OCI-LY7 (cell line): ENCODE results near the gene PGA4. TPM values are rescaled to one million over a fixed set of nuclear protein-coding genes. Genes with fewer than 3 reads are reported as not detected.

Source experiments
- BruUV-seq: library from RNA; stranded (reverse); fragments of 400-500 nt; replicated peaks from 2 replicates; lab custom pipeline; 2021; lab: Mats Ljungman, UMichigan
- CTCF ChIA-PET: fragments of 300-600 bp; sonication (Branson Sonifier 250); formaldehyde crosslinking; loops from one replicate; lab custom pipeline; 2022; ENCODE audit warnings: antibody characterized with exemption; ENCODE audit not compliant: unreplicated experiment; lab: Charles Lee
- POLR2A ChIA-PET: fragments of 300-600 bp; sonication (Branson Sonifier 250); formaldehyde crosslinking; loops from one replicate; lab custom pipeline; 2022; ENCODE audit warnings: antibody characterized with exemption; lab: Charles Lee
- DNase-seq: peaks from one replicate; pipeline ENCODE4 v3.0.0-alpha.2; 2015; ENCODE audit warnings: low spot score
- H2AFZ ChIP-seq: fragments of 200-600 bp; sonication (generic), shearing (Covaris generic); 2 replicates; pipeline ENCODE4 v1.6.1; 2014; ENCODE audit warnings: mild to moderate bottlenecking, antibody characterized with exemption, low read length, moderate library complexity
- H3K27ac ChIP-seq: fragments of 200-600 bp; sonication (generic); 2 replicates; pipeline ENCODE4 v1.5.1; 2014; ENCODE audit warnings: mixed run types, low read depth, mild to moderate bottlenecking, moderate library complexity, low read length, inconsistent platforms; ENCODE audit not compliant: poor library complexity, severe bottlenecking
- H3K36me3 ChIP-seq: fragments of 200-600 bp; sonication (generic); 2 replicates; pipeline ENCODE4 v1.6.1; 2014; ENCODE audit warnings: mild to moderate bottlenecking, antibody characterized with exemption, low read length, moderate library complexity, mixed read lengths; ENCODE audit not compliant: insufficient read depth
- H3K4me1 ChIP-seq: fragments of 200-600 bp; sonication (generic); 2 replicates; pipeline ENCODE4 v1.5.1; 2014; ENCODE audit warnings: mild to moderate bottlenecking, low read length; ENCODE audit not compliant: insufficient read depth, poor library complexity, severe bottlenecking
- H3K4me2 ChIP-seq: fragments of 200-600 bp; sonication (generic); 2 replicates; pipeline ENCODE4 v1.6.1; 2014; ENCODE audit warnings: mild to moderate bottlenecking, low read length
- H3K4me3 ChIP-seq: fragments of 200-600 bp; sonication (generic); 2 replicates; pipeline ENCODE4 v1.5.1; 2014; ENCODE audit warnings: mild to moderate bottlenecking, low read depth, low read length; ENCODE audit not compliant: poor library complexity, severe bottlenecking
- H3K79me2 ChIP-seq: fragments of 200-600 bp; sonication (generic); 2 replicates; pipeline ENCODE4 v1.6.1; 2016; ENCODE audit warnings: low read depth, mild to moderate bottlenecking, low read length, moderate library complexity, mixed read lengths; ENCODE audit not compliant: insufficient read depth
- H3K9me2 ChIP-seq: fragments of 200-600 bp; sonication (generic); 2 replicates; pipeline ENCODE4 v1.6.1; 2016; ENCODE audit warnings: mild to moderate bottlenecking, low read length, mixed read lengths; ENCODE audit not compliant: insufficient read depth
- H3K9me3 ChIP-seq: fragments of 200-600 bp; sonication (generic); 2 replicates; pipeline ENCODE4 v1.6.1; 2014; ENCODE audit warnings: mild to moderate bottlenecking, mixed run types, low read length, mixed read lengths
- H4K20me1 ChIP-seq: fragments of 200-600 bp; sonication (generic); 2 replicates; pipeline ENCODE4 v1.6.1; 2014; ENCODE audit warnings: mild to moderate bottlenecking, antibody characterized with exemption, low read length, moderate library complexity, mixed read lengths; ENCODE audit not compliant: insufficient read depth
- EZH2phosphoT487 ChIP-seq: fragments of 200-600 bp; sonication (generic); IDR thresholded peaks from 2 replicates; pipeline ENCODE4 v1.6.1; 2018; ENCODE audit warnings: low read depth, borderline replicate concordance, mild to moderate bottlenecking, mixed run types, antibody characterized with exemption, low read length, moderate library complexity, mixed read lengths
- intact Hi-C: fragments of 100-400 bp; cut with micrococcal nuclease; formaldehyde crosslinking; loops from one replicate; pipeline ENCODE4 v1.10.0; 2022; ENCODE audit not compliant: unreplicated experiment
- total RNA-seq, 2 experiments: library from RNA; depleted of rRNA in 1 of 2; stranded (reverse); fragments of >200 nt in 1 of 2; shearing (Covaris generic) in 1 of 2; gene quantifications; 2 replicates each; pipeline ENCODE4 v1.2.3, GENCODE V29; 2014 to 2022
- TF ChIP-seq, protein P1 (sequence below): fragments of 200-600 bp; sonication (generic); conservative IDR thresholded peaks from 2 replicates; pipeline ENCODE4 v1.5.1; 2014; ENCODE audit warnings: mild to moderate bottlenecking, antibody characterized with exemption, low read length, moderate library complexity, mixed read lengths

PGA4 gene
- total RNA-seq, 2 experiments from 2014 or later: not detected

DNA sequence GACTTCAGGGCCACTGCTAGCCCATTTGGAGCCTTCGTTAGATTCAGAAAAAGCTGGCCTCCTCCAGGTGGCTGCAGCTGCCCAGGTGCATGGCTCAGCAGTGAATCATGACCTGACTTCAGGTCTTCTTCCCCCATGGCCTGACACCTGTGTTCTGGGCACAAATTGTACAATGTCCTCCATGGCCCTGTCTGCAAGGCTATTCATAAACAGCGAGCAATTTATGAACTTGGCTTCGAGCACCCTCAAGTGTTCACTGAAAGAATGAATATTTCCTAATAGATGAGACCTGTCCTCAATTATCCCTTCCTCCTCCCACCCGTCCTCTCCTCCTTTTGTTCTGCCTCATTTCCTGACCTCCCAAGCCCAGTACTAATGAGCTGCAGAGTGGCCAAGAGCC is 48.7 kb upstream of the PGA4 start:
- H3K9me3 ChIP-seq: no peaks in the 10 kb centered on the region
- no TSS peak for BruUV-seq
- H3K27ac ChIP-seq: no peak overlapping the region
- DNase-seq: peak; percentile 24
- H3K9me2 ChIP-seq: no peaks in the 10 kb centered on the region
- H4K20me1 ChIP-seq: no peaks in the 10 kb centered on the region
- H3K36me3 ChIP-seq: no peaks in the 10 kb centered on the region
- H3K4me2 ChIP-seq: no peak overlapping the region
- no peak overlapping the region for H2AFZ ChIP-seq
- TF ChIP-seq, protein P1, sequence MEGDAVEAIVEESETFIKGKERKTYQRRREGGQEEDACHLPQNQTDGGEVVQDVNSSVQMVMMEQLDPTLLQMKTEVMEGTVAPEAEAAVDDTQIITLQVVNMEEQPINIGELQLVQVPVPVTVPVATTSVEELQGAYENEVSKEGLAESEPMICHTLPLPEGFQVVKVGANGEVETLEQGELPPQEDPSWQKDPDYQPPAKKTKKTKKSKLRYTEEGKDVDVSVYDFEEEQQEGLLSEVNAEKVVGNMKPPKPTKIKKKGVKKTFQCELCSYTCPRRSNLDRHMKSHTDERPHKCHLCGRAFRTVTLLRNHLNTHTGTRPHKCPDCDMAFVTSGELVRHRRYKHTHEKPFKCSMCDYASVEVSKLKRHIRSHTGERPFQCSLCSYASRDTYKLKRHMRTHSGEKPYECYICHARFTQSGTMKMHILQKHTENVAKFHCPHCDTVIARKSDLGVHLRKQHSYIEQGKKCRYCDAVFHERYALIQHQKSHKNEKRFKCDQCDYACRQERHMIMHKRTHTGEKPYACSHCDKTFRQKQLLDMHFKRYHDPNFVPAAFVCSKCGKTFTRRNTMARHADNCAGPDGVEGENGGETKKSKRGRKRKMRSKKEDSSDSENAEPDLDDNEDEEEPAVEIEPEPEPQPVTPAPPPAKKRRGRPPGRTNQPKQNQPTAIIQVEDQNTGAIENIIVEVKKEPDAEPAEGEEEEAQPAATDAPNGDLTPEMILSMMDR: peak; percentile 51
- TF ChIP-seq EZH2phosphoT487: no peak
- CTCF ChIA-PET: no interaction called here
- no peaks in the 10 kb centered on the region for H3K79me2 ChIP-seq
- H3K4me3 ChIP-seq: no peak overlapping the region
- POLR2A ChIA-PET: no interaction called here
- intact Hi-C loops: loop anchor here (5.0 kb wide), 1 partner anchor 341 kb away; no protein-coding TSS in a partner anchor
- no peaks in the 10 kb centered on the region for H3K4me1 ChIP-seq

- TF ChIP-seq EZH2phosphoT487: no peak
- TF ChIP-seq, protein P1: no peak
- Histone ChIP-seq H3K36me3 (no peaks in the 10 kb centered on the region), H3K27ac (no peak overlapping the region), H4K20me1 (no peaks in the 10 kb centered on the region), H3K4me3 (no peak overlapping the region), H3K9me2 (no peaks in the 10 kb centered on the region), H3K79me2 (no peaks in the 10 kb centered on the region), H3K9me3 (no peaks in the 10 kb centered on the region), H3K4me1 (no peaks in the 10 kb centered on the region), H3K4me2 (no peak overlapping the region), H2AFZ (no peak overlapping the region)
- ChIA-PET POLR2A (no interaction called here), CTCF (no interaction called here)
- no TSS peak for BruUV-seq
- DNase-seq: no peak
- intact Hi-C loops: loop anchor here (5.0 kb wide), 1 partner anchor 342 kb away; no protein-coding TSS in a partner anchor
These were observed 47.9 kb upstream of the PGA4 start for GRCh38 chr11:61174273-61174672.

DNA sequence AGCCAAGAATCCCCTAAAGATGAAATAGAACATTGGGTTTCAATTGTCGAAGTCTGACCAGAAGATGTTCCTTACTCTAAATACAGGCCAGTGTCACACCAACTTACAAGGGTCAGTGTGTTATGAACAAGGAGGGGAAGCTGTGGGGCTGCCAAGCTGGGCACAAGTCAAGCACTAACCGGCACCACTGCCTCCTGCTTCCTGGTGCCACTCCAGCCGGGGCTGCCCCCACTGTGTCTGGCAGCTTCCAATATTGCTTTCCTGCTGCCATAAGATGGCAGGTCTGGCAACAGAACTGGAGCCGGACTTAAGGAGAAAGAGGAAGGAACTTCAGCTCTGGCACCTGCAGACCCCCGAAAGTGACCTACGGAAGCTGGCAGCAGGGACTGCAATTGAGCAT is 47.2 kb upstream of the PGA4 start:
- H3K4me1 ChIP-seq: no peaks in the 10 kb centered on the region
- no peak overlapping the region for H3K4me2 ChIP-seq
- POLR2A ChIA-PET: interaction anchor here (0.5 kb wide), 1 partner anchor 18 kb away, joined by 3 read pairs; no protein-coding TSS in a partner anchor
- no peaks in the 10 kb centered on the region for H4K20me1 ChIP-seq
- intact Hi-C loops: loop anchor here (5.0 kb wide), 1 partner anchor 343 kb away; no protein-coding TSS in a partner anchor
- no peaks in the 10 kb centered on the region for H3K9me3 ChIP-seq
- no peak overlapping the region for H3K27ac ChIP-seq
- TF ChIP-seq, protein P1: no peak
- no peak for TF ChIP-seq EZH2phosphoT487
- no peak for DNase-seq
- H2AFZ ChIP-seq: no peak overlapping the region
- CTCF ChIA-PET: no interaction called here
- BruUV-seq: no TSS peak
- no peaks in the 10 kb centered on the region for H3K36me3 ChIP-seq
- no peaks in the 10 kb centered on the region for H3K79me2 ChIP-seq
- H3K9me2 ChIP-seq: no peaks in the 10 kb centered on the region
- no peak overlapping the region for H3K4me3 ChIP-seq
